Stomach (tissue), 4 donors: ENCODE results near the gene SERPIND1.

Experiments
- POLR2A ChIP-seq, 4 donors: fragments of 450-650 bp; IDR thresholded peaks; one replicate each; pipeline ENCODE4 v1.6.1; 2016; ENCODE audit warnings: antibody characterized with exemption in 4 of 4, control low read depth in 2 of 4, mild to moderate bottlenecking in 1 of 4, moderate library complexity in 1 of 4
- POLR2AphosphoS5 ChIP-seq, 3 donors: sonication (generic); formaldehyde crosslinking; IDR thresholded peaks; one replicate each; pipeline ENCODE4 v1.6.1; 2016; ENCODE audit warnings: antibody characterized with exemption in 3 of 3

DNA sequence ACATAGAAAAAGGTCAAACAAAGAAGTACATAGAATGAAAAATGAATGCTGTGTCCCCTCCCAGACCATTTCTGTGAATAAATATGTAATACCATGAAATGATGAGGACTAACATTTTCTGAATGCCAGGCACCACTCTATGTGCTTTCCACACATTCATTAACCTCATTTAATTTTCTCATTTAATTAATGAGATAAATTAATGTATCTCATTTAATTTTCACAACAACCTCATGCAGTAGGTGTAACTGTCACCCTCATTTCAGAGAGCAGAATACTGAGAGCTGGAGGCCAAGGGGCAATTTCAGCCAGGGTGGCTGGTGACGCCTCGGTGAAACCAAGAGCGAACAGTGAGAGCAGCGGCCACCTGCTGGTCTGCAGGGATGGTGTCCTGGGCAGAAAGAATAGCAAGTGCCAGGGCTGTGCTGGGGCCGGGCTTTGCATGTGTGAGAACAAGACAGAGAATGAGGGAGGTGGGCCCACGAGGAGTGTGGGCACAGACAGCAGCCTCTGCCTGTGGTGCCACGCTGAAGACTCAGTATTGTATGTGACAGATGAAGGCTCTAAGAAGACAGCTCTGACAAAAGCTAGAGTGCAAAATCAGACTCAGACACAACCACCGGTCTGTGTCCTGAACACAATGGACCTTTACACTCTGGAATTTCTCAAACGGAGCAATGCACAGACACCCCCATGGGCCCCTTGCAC is 1.8 kb upstream of the SERPIND1 start:
- no peak for TF ChIP-seq POLR2A (IDR thresholded peaks at IDR 0.05)
- TF ChIP-seq POLR2AphosphoS5 (IDR thresholded peaks at IDR 0.05), result no peak
